Fibroblast of villous mesenchyme (primary cell): Measurements from ENCODE around the gene TMEM59L. TPM values are rescaled to one million over a fixed set of nuclear protein-coding genes. Genes with fewer than 3 reads are reported as not detected.

Experiments used
- DNase-seq: peaks from one replicate; pipeline ENCODE4 v3.0.0-alpha.2; 2010; ENCODE audit warnings: low read depth
- H3K4me3 ChIP-seq: 2 replicates; pipeline ENCODE4 v1.5.1; 2011; ENCODE audit warnings: low read depth, mild to moderate bottlenecking, low read length
- CTCF ChIP-seq: IDR thresholded peaks from 2 replicates; pipeline ENCODE4 v1.5.1; 2012; ENCODE audit warnings: low read depth, mild to moderate bottlenecking, low read length; ENCODE audit not compliant: insufficient read depth
- total RNA-seq: library from RNA; depleted of rRNA; stranded (reverse); fragments of >200 nt; gene quantifications from 2 replicates; pipeline ENCODE4 v1.2.3, GENCODE V29; 2012

Gene TMEM59L
- total RNA-seq, 1 donor = under 0.01 TPM

- no peak for DNase-seq
Observed at GRCh38 chr19:18603255-18603957, 9.3 kb upstream of the TMEM59L start.

GRCh38 chr19:18603958-18604819 lies 8.5 kb upstream of the TMEM59L start:
- no peak for DNase-seq
- no peak overlapping the region for H3K4me3 ChIP-seq
- no peak for TF ChIP-seq CTCF

More at GRCh38 chr19:18603255-18603957, 9.3 kb upstream of the TMEM59L start:
- peak; percentile 20 for TF ChIP-seq CTCF
- H3K4me3 ChIP-seq = no peak overlapping the region

GRCh38 chr19:18604820-18605159 lies 7.9 kb upstream of the TMEM59L start:
- no peak overlapping the region for H3K4me3 ChIP-seq
- no peak for DNase-seq
- TF ChIP-seq CTCF = no peak

GRCh38 chr19:18605196-18605545 lies 7.5 kb upstream of the TMEM59L start:
- no peak overlapping the region for H3K4me3 ChIP-seq
- no peak for TF ChIP-seq CTCF
- no peak for DNase-seq

GRCh38 chr19:18605546-18606280 lies 7.0 kb upstream of the TMEM59L start:
- TF ChIP-seq CTCF = no peak
- DNase-seq = no peak
- no peak overlapping the region for H3K4me3 ChIP-seq

GRCh38 chr19:18606281-18607225 lies 6.1 kb upstream of the TMEM59L start, which contains the start of gene CRLF1:
TSS of gene CRLF1 (minus strand) at chr19:18606799. CDS start at chr19:18606656, 143 bp downstream.
- no peak for DNase-seq
- H3K4me3 ChIP-seq = no peak within 1 kb of the TSS

More at GRCh38 chr19:18606281-18607225, 6.1 kb upstream of the TMEM59L start, which contains the start of gene CRLF1:
- no peak for TF ChIP-seq CTCF
